MM.1S (cell line): ENCODE measurements around the gene CEP164.

ENCODE experiments used
- DNase-seq: peaks from one replicate; pipeline ENCODE4 v3.0.0-alpha.2; 2015
- H2AFZ ChIP-seq: fragments of 300-600 bp; sonication (generic); 2 replicates; pipeline ENCODE4 v1.6.0; 2016; ENCODE audit warnings: antibody characterized with exemption, low read length
- H3F3A ChIP-seq: fragments of 300-600 bp; sonication (generic); 2 replicates; pipeline ENCODE4 v1.6.1; 2016; ENCODE audit warnings: mild to moderate bottlenecking, antibody characterized with exemption, low read length, moderate library complexity, mixed read lengths; ENCODE audit not compliant: insufficient read depth
- H3K27ac ChIP-seq: fragments of 300-600 bp; sonication (generic); 2 replicates; pipeline ENCODE4 v1.5.1; 2016; ENCODE audit warnings: mild to moderate bottlenecking, low read length
- H3K27me3 ChIP-seq: fragments of 300-600 bp; sonication (generic); replicated peaks from 2 replicates; pipeline ENCODE4 v1.6.0; 2016; ENCODE audit warnings: low read length; ENCODE audit not compliant: insufficient read depth
- H3K36me3 ChIP-seq: fragments of 300-600 bp; sonication (generic); replicated peaks from 2 replicates; pipeline ENCODE4 v1.6.1; 2016; ENCODE audit warnings: mild to moderate bottlenecking, low read length, mixed read lengths; ENCODE audit not compliant: insufficient read depth
- H3K4me1 ChIP-seq: fragments of 300-600 bp; sonication (generic); 2 replicates; pipeline ENCODE4 v1.6.1; 2016; ENCODE audit warnings: low read length, mixed read lengths
- H3K4me2 ChIP-seq: fragments of 300-600 bp; sonication (generic); 2 replicates; pipeline ENCODE4 v1.6.0; 2016; ENCODE audit warnings: low read depth, low read length
- H3K4me3 ChIP-seq: fragments of 300-600 bp; sonication (generic); 2 replicates; pipeline ENCODE4 v1.5.1; 2016; ENCODE audit warnings: low read length, mixed read lengths
- H3K79me2 ChIP-seq: fragments of 300-600 bp; sonication (generic); 2 replicates; pipeline ENCODE4 v1.6.1; 2016; ENCODE audit warnings: mixed run types, low read length, mixed read lengths
- H3K9ac ChIP-seq: fragments of 300-600 bp; sonication (generic); 2 replicates; pipeline ENCODE4 v1.6.1; 2016; ENCODE audit warnings: low read length, mixed read lengths
- H3K9me2 ChIP-seq: fragments of 300-600 bp; sonication (generic); replicated peaks from 2 replicates; pipeline ENCODE4 v1.6.1; 2016; ENCODE audit warnings: mild to moderate bottlenecking, low read length, mixed read lengths; ENCODE audit not compliant: insufficient read depth
- H3K9me3 ChIP-seq: fragments of 300-600 bp; sonication (generic); replicated peaks from 2 replicates; pipeline ENCODE4 v1.6.1; 2016; ENCODE audit warnings: mild to moderate bottlenecking, low read length, mixed read lengths; ENCODE audit not compliant: insufficient read depth
- H4K20me1 ChIP-seq: fragments of 300-600 bp; sonication (generic); 2 replicates; pipeline ENCODE4 v1.6.1; 2016; ENCODE audit warnings: mild to moderate bottlenecking, low read length, moderate library complexity, mixed read lengths; ENCODE audit not compliant: insufficient read depth
- CTCF ChIP-seq: fragments of 300-600 bp; sonication (generic); IDR thresholded peaks from 2 replicates; pipeline ENCODE4 v1.5.1; 2016; ENCODE audit warnings: antibody characterized with exemption, low read length, mixed read lengths
- EZH2 ChIP-seq: fragments of 300-600 bp; sonication (generic); optimal IDR thresholded peaks from 2 replicates; pipeline ENCODE3; 2017; ENCODE audit warnings: low read depth, mild to moderate bottlenecking, antibody characterized with exemption, low read length, mixed read lengths
- EZH2phosphoT487 ChIP-seq: fragments of 300-600 bp; sonication (generic); IDR thresholded peaks from 2 replicates; pipeline ENCODE4 v1.6.1; 2018; ENCODE audit warnings: antibody characterized with exemption, low read length

CEP164 gene

GRCh38 chr11:117412176-117412575 lies 84.5 kb downstream of the CEP164 start:
- TF ChIP-seq EZH2 (no peak), EZH2phosphoT487 (no peak), CTCF (no peak)
- Histone ChIP-seq H3K27ac (no peak overlapping the region), H4K20me1 (no peaks in the 10 kb centered on the region), H3K79me2 (no peaks in the 10 kb centered on the region), H3K9me3 (no peaks in the 10 kb centered on the region), H3K27me3 (no peaks in the 10 kb centered on the region), H3K9me2 (no peaks in the 10 kb centered on the region), H3K9ac (no peak overlapping the region), H2AFZ (no peak overlapping the region), H3K36me3 (no peaks in the 10 kb centered on the region), H3K4me3 (no peak overlapping the region), H3K4me1 (no peaks in the 10 kb centered on the region), H3F3A (no peaks in the 10 kb centered on the region), H3K4me2 (no peak overlapping the region)
- DNase-seq = no peak

GRCh38 chr11:117412653-117413275 lies 85.1 kb downstream of the CEP164 start:
- no peaks in the 10 kb centered on the region for H3F3A ChIP-seq
- H3K27ac ChIP-seq = no peak overlapping the region
- H3K9me3 ChIP-seq = no peaks in the 10 kb centered on the region
- H3K9me2 ChIP-seq = no peaks in the 10 kb centered on the region
- no peaks in the 10 kb centered on the region for H3K79me2 ChIP-seq
- H3K4me1 ChIP-seq = no peaks in the 10 kb centered on the region
- no peak for DNase-seq
- no peaks in the 10 kb centered on the region for H4K20me1 ChIP-seq
- H3K4me3 ChIP-seq = no peak overlapping the region
- H3K4me2 ChIP-seq = no peak overlapping the region
- no peak overlapping the region for H2AFZ ChIP-seq
- H3K36me3 ChIP-seq = no peaks in the 10 kb centered on the region
- TF ChIP-seq EZH2phosphoT487 (no peak), EZH2 (no peak), CTCF (no peak)
- H3K27me3 ChIP-seq = no peaks in the 10 kb centered on the region
- no peak overlapping the region for H3K9ac ChIP-seq

- H3K9ac ChIP-seq = no peak overlapping the region
Observed at GRCh38 chr11:117413616-117414015, 86.0 kb downstream of the CEP164 start.

GRCh38 chr11:117414724-117415123 lies 87.1 kb downstream of the CEP164 start:
- Histone ChIP-seq H3K4me3 (no peak overlapping the region), H2AFZ (no peak overlapping the region), H3F3A (no peaks in the 10 kb centered on the region), H3K36me3 (no peaks in the 10 kb centered on the region), H3K9me2 (no peaks in the 10 kb centered on the region), H4K20me1 (no peaks in the 10 kb centered on the region), H3K4me2 (no peak overlapping the region), H3K9ac (no peak overlapping the region), H3K79me2 (no peaks in the 10 kb centered on the region), H3K27me3 (0 out of 2 replicates have a peak, but pooled peaks cover 6% of the 10 kb centered on the region), H3K9me3 (no peaks in the 10 kb centered on the region), H3K27ac (no peak overlapping the region), H3K4me1 (no peaks in the 10 kb centered on the region)
- TF ChIP-seq CTCF (no peak), EZH2 (no peak), EZH2phosphoT487 (no peak)
- DNase-seq = no peak

More at GRCh38 chr11:117413616-117414015, 86.0 kb downstream of the CEP164 start:
- no peaks in the 10 kb centered on the region for H3K4me1 ChIP-seq
- TF ChIP-seq EZH2 = no peak
- no peaks in the 10 kb centered on the region for H4K20me1 ChIP-seq
- H3K4me2 ChIP-seq = no peak overlapping the region
- H3K4me3 ChIP-seq = no peak overlapping the region
- no peak for DNase-seq
- no peaks in the 10 kb centered on the region for H3K9me3 ChIP-seq
- H3K36me3 ChIP-seq = no peaks in the 10 kb centered on the region
- H3K27ac ChIP-seq = no peak overlapping the region
- no peak overlapping the region for H2AFZ ChIP-seq
- no peaks in the 10 kb centered on the region for H3K79me2 ChIP-seq
- no peaks in the 10 kb centered on the region for H3K9me2 ChIP-seq
- H3F3A ChIP-seq = no peaks in the 10 kb centered on the region
- H3K27me3 ChIP-seq = 0 out of 2 replicates have a peak, but pooled peaks cover 3% of the 10 kb centered on the region
